ENCODE results near the gene SLC5A11. TPM values are rescaled to one million over a fixed set of nuclear protein-coding genes. Genes with fewer than 3 reads are reported as not detected.

Gene SLC5A11
- total RNA-seq, 1 donor from 2014 or later: not detected

GRCh38 chr16:24908716-24909115, 63.0 kb downstream of the SLC5A11 start:
- TF ChIP-seq CTCF (IDR thresholded peaks at IDR 0.05; ENCODE audit: insufficient read depth, low read depth, low read length) (no peak), EZH2 (IDR thresholded peaks at IDR 0.05; ENCODE audit: insufficient read depth, low read length) (no peak)
- Mint-ChIP-seq H3K27ac (ENCODE audit: unreplicated experiment) (no peak overlapping the region), H3K9me3 (ENCODE audit: unreplicated experiment) (no peaks in the 10 kb centered on the region), H3K4me3 (ENCODE audit: unreplicated experiment) (no peak overlapping the region), H3K27me3 (ENCODE audit: low read depth, unreplicated experiment) (peaks cover 10% of the 10 kb centered on the region), H3K36me3 (ENCODE audit: low read depth, unreplicated experiment) (no peaks in the 10 kb centered on the region), H3K4me1 (ENCODE audit: low read depth, unreplicated experiment) (no peaks in the 10 kb centered on the region)
- no peaks in the 10 kb centered on the region for H3K27me3 ChIP-seq (ENCODE audit: insufficient read depth, low read length)
- no peaks in the 10 kb centered on the region for H3K79me2 ChIP-seq (ENCODE audit: insufficient read depth, low read length)
- no peaks in the 10 kb centered on the region for H3K36me3 ChIP-seq (ENCODE audit: insufficient read depth, low read length)
- no peak overlapping the region for H3K4me2 ChIP-seq (ENCODE audit: low read length)
- FAIRE-seq (no peak), DNase-seq (ENCODE audit: low read depth) (no peak)
- H3K9ac ChIP-seq (ENCODE audit: low read length): no peak overlapping the region
- no peaks in the 10 kb centered on the region for H3K4me1 ChIP-seq (ENCODE audit: insufficient read depth, low read length)
- no peak overlapping the region for H3K4me3 ChIP-seq (ENCODE audit: insufficient read depth, low read depth, low read length)
- H2AFZ ChIP-seq (ENCODE audit: low read depth, low read length): no peak overlapping the region
- H4K20me1 ChIP-seq (ENCODE audit: insufficient read depth, low read length): no peaks in the 10 kb centered on the region
- H3K9me3 ChIP-seq (ENCODE audit: insufficient read depth, low read depth, low read length): no peaks in the 10 kb centered on the region
- H3K27ac ChIP-seq (ENCODE audit: low read depth, low read length): no peak overlapping the region

- Mint-ChIP-seq H3K4me1 (ENCODE audit: low read depth, unreplicated experiment) (no peaks in the 10 kb centered on the region), H3K4me3 (ENCODE audit: unreplicated experiment) (no peak overlapping the region), H3K27me3 (ENCODE audit: low read depth, unreplicated experiment) (peaks cover 5% of the 10 kb centered on the region), H3K27ac (ENCODE audit: unreplicated experiment) (no peak overlapping the region), H3K9me3 (ENCODE audit: unreplicated experiment) (no peaks in the 10 kb centered on the region), H3K36me3 (ENCODE audit: low read depth, unreplicated experiment) (no peaks in the 10 kb centered on the region)
- Histone ChIP-seq H2AFZ (ENCODE audit: low read depth, low read length) (no peak overlapping the region), H3K36me3 (ENCODE audit: insufficient read depth, low read length) (no peaks in the 10 kb centered on the region), H3K27ac (ENCODE audit: low read depth, low read length) (no peak overlapping the region), H3K4me2 (ENCODE audit: low read length) (no peak overlapping the region), H3K4me3 (ENCODE audit: insufficient read depth, low read depth, low read length) (no peak overlapping the region), H3K27me3 (ENCODE audit: insufficient read depth, low read length) (no peaks in the 10 kb centered on the region), H3K4me1 (ENCODE audit: insufficient read depth, low read length) (no peaks in the 10 kb centered on the region), H4K20me1 (ENCODE audit: insufficient read depth, low read length) (no peaks in the 10 kb centered on the region), H3K9ac (ENCODE audit: low read length) (no peak overlapping the region), H3K79me2 (ENCODE audit: insufficient read depth, low read length) (no peaks in the 10 kb centered on the region), H3K9me3 (ENCODE audit: insufficient read depth, low read depth, low read length) (no peaks in the 10 kb centered on the region)
- DNase-seq (ENCODE audit: low read depth) (no peak), FAIRE-seq (no peak)
- no peak for TF ChIP-seq EZH2 (IDR thresholded peaks at IDR 0.05; ENCODE audit: insufficient read depth, low read length)
- TF ChIP-seq CTCF (IDR thresholded peaks at IDR 0.05; ENCODE audit: insufficient read depth, low read depth, low read length): no peak
These were observed 64.1 kb downstream of the SLC5A11 start for GRCh38 chr16:24909856-24910255.

GRCh38 chr16:24915019-24915418, 69.3 kb downstream of the SLC5A11 start:
- no peak overlapping the region for H3K4me3 Mint-ChIP-seq (ENCODE audit: unreplicated experiment)
- Histone ChIP-seq H3K79me2 (ENCODE audit: insufficient read depth, low read length) (no peaks in the 10 kb centered on the region), H3K9me3 (ENCODE audit: insufficient read depth, low read depth, low read length) (no peaks in the 10 kb centered on the region), H3K27ac (ENCODE audit: low read depth, low read length) (no peak overlapping the region), H3K4me1 (ENCODE audit: insufficient read depth, low read length) (no peaks in the 10 kb centered on the region), H3K27me3 (ENCODE audit: insufficient read depth, low read length) (no peaks in the 10 kb centered on the region), H3K9ac (ENCODE audit: low read length) (no peak overlapping the region), H2AFZ (ENCODE audit: low read depth, low read length) (no peak overlapping the region), H3K4me3 (ENCODE audit: insufficient read depth, low read depth, low read length) (no peak overlapping the region), H4K20me1 (ENCODE audit: insufficient read depth, low read length) (peaks cover 4% of the 10 kb centered on the region), H3K36me3 (ENCODE audit: insufficient read depth, low read length) (peaks cover 5% of the 10 kb centered on the region), H3K4me2 (ENCODE audit: low read length) (no peak overlapping the region)
- no peak for DNase-seq (ENCODE audit: low read depth)
- H3K27me3 Mint-ChIP-seq (ENCODE audit: low read depth, unreplicated experiment): no peaks in the 10 kb centered on the region
- FAIRE-seq: no peak
- H3K36me3 Mint-ChIP-seq (ENCODE audit: low read depth, unreplicated experiment): peaks cover 7% of the 10 kb centered on the region
- TF ChIP-seq CTCF (IDR thresholded peaks at IDR 0.05; ENCODE audit: insufficient read depth, low read depth, low read length) (no peak), EZH2 (IDR thresholded peaks at IDR 0.05; ENCODE audit: insufficient read depth, low read length) (no peak)
- no peaks in the 10 kb centered on the region for H3K4me1 Mint-ChIP-seq (ENCODE audit: low read depth, unreplicated experiment)
- no peak overlapping the region for H3K27ac Mint-ChIP-seq (ENCODE audit: unreplicated experiment)
- H3K9me3 Mint-ChIP-seq (ENCODE audit: unreplicated experiment): no peaks in the 10 kb centered on the region
